ENCODE results near the gene JKAMP. TPM values are rescaled to one million over a fixed set of nuclear protein-coding genes. Genes with fewer than 3 reads are reported as not detected.

JKAMP gene
- total and polyA plus RNA-seq, 9 donors = 21.6 to 67.1 (median 30.6) TPM

GRCh38 chr14:59463787-59464485 is 20.4 kb upstream of the JKAMP start:
- Histone ChIP-seq H3K4me3 (peak overlapping the region; percentile 61), H3K27me3 (no peaks in the 10 kb centered on the region), H3K27ac (peak overlapping the region; percentile 79 to 84), H3K4me1 (ENCODE audit: insufficient read depth) (peaks cover 8% of the 10 kb centered on the region), H3K36me3 (no peaks in the 10 kb centered on the region), H3K9me3 (no peaks in the 10 kb centered on the region)
- peak in 4 of 5 donors; percentile 15 to 43 (median 38) for DNase-seq
- no peak for TF ChIP-seq EP300 (IDR thresholded peaks at IDR 0.05)
- TF ChIP-seq CTCF (IDR thresholded peaks at IDR 0.05) = no peak
- no peak for TF ChIP-seq POLR2A (IDR thresholded peaks at IDR 0.05)
- WGBS, 3 donors = 47 to 57% (median 51%) methylated on average over 42 to 60 of the region's 60 CpGs
- intact Hi-C loops (cut with DNase I) = no loop called here

- peak overlapping the region; percentile 61 for H3K4me3 ChIP-seq
- peak; percentile 18 for TF ChIP-seq POLR2A (IDR thresholded peaks at IDR 0.05)
- no peak for TF ChIP-seq EP300 (IDR thresholded peaks at IDR 0.05)
- no peak for TF ChIP-seq CTCF (IDR thresholded peaks at IDR 0.05)
- H3K36me3 ChIP-seq = no peaks in the 10 kb centered on the region
- DNase-seq = peak; percentile 67 to 83 (median 76)
- no peaks in the 10 kb centered on the region for H3K9me3 ChIP-seq
- peak overlapping the region; percentile 79 to 84 for H3K27ac ChIP-seq
- no peaks in the 10 kb centered on the region for H3K27me3 ChIP-seq
- 0 to 1% (median 1%) methylated on average over 69 to 105 of the region's 105 CpGs for WGBS, 3 donors
- intact Hi-C loops (cut with DNase I) = no loop called here
- H3K4me1 ChIP-seq (ENCODE audit: insufficient read depth) = peaks cover 8% of the 10 kb centered on the region
Measured at GRCh38 chr14:59464486-59465315, 19.6 kb upstream of the JKAMP start.

- H3K4me1 ChIP-seq (ENCODE audit: insufficient read depth) = peaks cover 8% of the 10 kb centered on the region
- no peaks in the 10 kb centered on the region for H3K36me3 ChIP-seq
- H3K9me3 ChIP-seq = no peaks in the 10 kb centered on the region
- peak within 1 kb of the TSS; percentile 79 to 84 for H3K27ac ChIP-seq
- peak within 1 kb of the TSS; percentile 61 for H3K4me3 ChIP-seq
- 17 to 19% (median 19%) methylated on average over 40 of the region's 40 CpGs for WGBS, 3 donors
- intact Hi-C loops (cut with DNase I) = no loop called here
- no peaks in the 10 kb centered on the region for H3K27me3 ChIP-seq
- TF ChIP-seq CTCF (IDR thresholded peaks at IDR 0.05) (no peak), POLR2A (IDR thresholded peaks at IDR 0.05) (no peak), EP300 (IDR thresholded peaks at IDR 0.05) (no peak)
- DNase-seq = peak in 2 of 5 donors; percentile 71 to 75
Measured at GRCh38 chr14:59465316-59466135, 18.8 kb upstream of the JKAMP start, which contains the start of gene GPR135. GPR135 (minus strand) TSS chr14:59465380; CDS start chr14:59465226, 154 bp downstream.

- Histone ChIP-seq H3K9me3 (no peaks in the 10 kb centered on the region), H3K27ac (no peak overlapping the region), H3K4me3 (no peak overlapping the region), H3K36me3 (peaks cover 2% of the 10 kb centered on the region), H3K4me1 (ENCODE audit: insufficient read depth) (no peaks in the 10 kb centered on the region), H3K27me3 (no peaks in the 10 kb centered on the region)
- DNase-seq = no peak
- 10 to 21% (median 17%) methylated on average over 1 of the region's 1 CpG for whole genome bisulfite sequencing, 3 donors
- intact Hi-C loops (cut with DNase I) = no loop called here
- TF ChIP-seq CTCF (IDR thresholded peaks at IDR 0.05) = no peak
- no peak for TF ChIP-seq EP300 (IDR thresholded peaks at IDR 0.05)
- no peak for TF ChIP-seq POLR2A (IDR thresholded peaks at IDR 0.05)
Measured at GRCh38 chr14:59474172-59474571, 10.1 kb upstream of the JKAMP start.
